ENCODE data around the gene NQO1. TPM values are rescaled to one million over a fixed set of nuclear protein-coding genes. Genes with fewer than 3 reads are reported as not detected.

NQO1 gene
- total and polyA plus RNA-seq, 2 of the 13 experiments (the other 11 are each of a cell fraction or from before 2014, with no cell fraction given), result 464 to 1,060 TPM

- TF ChIP-seq, protein P1, sequence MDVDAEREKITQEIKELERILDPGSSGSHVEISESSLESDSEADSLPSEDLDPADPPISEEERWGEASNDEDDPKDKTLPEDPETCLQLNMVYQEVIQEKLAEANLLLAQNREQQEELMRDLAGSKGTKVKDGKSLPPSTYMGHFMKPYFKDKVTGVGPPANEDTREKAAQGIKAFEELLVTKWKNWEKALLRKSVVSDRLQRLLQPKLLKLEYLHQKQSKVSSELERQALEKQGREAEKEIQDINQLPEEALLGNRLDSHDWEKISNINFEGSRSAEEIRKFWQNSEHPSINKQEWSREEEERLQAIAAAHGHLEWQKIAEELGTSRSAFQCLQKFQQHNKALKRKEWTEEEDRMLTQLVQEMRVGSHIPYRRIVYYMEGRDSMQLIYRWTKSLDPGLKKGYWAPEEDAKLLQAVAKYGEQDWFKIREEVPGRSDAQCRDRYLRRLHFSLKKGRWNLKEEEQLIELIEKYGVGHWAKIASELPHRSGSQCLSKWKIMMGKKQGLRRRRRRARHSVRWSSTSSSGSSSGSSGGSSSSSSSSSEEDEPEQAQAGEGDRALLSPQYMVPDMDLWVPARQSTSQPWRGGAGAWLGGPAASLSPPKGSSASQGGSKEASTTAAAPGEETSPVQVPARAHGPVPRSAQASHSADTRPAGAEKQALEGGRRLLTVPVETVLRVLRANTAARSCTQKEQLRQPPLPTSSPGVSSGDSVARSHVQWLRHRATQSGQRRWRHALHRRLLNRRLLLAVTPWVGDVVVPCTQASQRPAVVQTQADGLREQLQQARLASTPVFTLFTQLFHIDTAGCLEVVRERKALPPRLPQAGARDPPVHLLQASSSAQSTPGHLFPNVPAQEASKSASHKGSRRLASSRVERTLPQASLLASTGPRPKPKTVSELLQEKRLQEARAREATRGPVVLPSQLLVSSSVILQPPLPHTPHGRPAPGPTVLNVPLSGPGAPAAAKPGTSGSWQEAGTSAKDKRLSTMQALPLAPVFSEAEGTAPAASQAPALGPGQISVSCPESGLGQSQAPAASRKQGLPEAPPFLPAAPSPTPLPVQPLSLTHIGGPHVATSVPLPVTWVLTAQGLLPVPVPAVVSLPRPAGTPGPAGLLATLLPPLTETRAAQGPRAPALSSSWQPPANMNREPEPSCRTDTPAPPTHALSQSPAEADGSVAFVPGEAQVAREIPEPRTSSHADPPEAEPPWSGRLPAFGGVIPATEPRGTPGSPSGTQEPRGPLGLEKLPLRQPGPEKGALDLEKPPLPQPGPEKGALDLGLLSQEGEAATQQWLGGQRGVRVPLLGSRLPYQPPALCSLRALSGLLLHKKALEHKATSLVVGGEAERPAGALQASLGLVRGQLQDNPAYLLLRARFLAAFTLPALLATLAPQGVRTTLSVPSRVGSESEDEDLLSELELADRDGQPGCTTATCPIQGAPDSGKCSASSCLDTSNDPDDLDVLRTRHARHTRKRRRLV (CRISPR knock-in tag; IDR thresholded peaks at IDR 0.05), result peak; percentile 89
- 0 out of 2 replicates have a peak, but pooled peaks have one; percentile 37 for TF ChIP-seq NFIB (CRISPR knock-in tag; IDR thresholded peaks at IDR 0.05; ENCODE audit: borderline replicate concordance)
- no peak for TF ChIP-seq PCBP2 (optimal IDR thresholded peaks at IDR 0.05; ENCODE audit: low read depth, low read length, poor library complexity, severe bottlenecking)
- TF ChIP-seq HOMEZ (CRISPR knock-in tag; IDR thresholded peaks at IDR 0.05; ENCODE audit: low read depth), result peak; percentile 45; the same call in 1 of the 2 replicates
- peak; percentile 95 for TF ChIP-seq ZSCAN21 (CRISPR knock-in tag; IDR thresholded peaks at IDR 0.05; ENCODE audit: borderline replicate concordance)
- TF ChIP-seq, protein P2, sequence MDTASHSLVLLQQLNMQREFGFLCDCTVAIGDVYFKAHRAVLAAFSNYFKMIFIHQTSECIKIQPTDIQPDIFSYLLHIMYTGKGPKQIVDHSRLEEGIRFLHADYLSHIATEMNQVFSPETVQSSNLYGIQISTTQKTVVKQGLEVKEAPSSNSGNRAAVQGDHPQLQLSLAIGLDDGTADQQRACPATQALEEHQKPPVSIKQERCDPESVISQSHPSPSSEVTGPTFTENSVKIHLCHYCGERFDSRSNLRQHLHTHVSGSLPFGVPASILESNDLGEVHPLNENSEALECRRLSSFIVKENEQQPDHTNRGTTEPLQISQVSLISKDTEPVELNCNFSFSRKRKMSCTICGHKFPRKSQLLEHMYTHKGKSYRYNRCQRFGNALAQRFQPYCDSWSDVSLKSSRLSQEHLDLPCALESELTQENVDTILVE (CRISPR knock-in tag; IDR thresholded peaks at IDR 0.05), result peak; percentile 76; the same call in 1 of the 2 replicates
- no peak for TF ChIP-seq PRPF4 (IDR thresholded peaks at IDR 0.05; ENCODE audit: low read depth, low read length, poor library complexity, severe bottlenecking)
- TF ChIP-seq ZBTB21 (CRISPR knock-in tag; IDR thresholded peaks at IDR 0.05), result no peak
- TF ChIP-seq CENPX (CRISPR knock-in tag; IDR thresholded peaks at IDR 0.05), result no peak
- TF ChIP-seq ZNF441 (CRISPR knock-in tag; IDR thresholded peaks at IDR 0.05; ENCODE audit: borderline replicate concordance), result peak; percentile 56; the same call in 1 of the 2 replicates
- TF ChIP-seq, protein P3, sequence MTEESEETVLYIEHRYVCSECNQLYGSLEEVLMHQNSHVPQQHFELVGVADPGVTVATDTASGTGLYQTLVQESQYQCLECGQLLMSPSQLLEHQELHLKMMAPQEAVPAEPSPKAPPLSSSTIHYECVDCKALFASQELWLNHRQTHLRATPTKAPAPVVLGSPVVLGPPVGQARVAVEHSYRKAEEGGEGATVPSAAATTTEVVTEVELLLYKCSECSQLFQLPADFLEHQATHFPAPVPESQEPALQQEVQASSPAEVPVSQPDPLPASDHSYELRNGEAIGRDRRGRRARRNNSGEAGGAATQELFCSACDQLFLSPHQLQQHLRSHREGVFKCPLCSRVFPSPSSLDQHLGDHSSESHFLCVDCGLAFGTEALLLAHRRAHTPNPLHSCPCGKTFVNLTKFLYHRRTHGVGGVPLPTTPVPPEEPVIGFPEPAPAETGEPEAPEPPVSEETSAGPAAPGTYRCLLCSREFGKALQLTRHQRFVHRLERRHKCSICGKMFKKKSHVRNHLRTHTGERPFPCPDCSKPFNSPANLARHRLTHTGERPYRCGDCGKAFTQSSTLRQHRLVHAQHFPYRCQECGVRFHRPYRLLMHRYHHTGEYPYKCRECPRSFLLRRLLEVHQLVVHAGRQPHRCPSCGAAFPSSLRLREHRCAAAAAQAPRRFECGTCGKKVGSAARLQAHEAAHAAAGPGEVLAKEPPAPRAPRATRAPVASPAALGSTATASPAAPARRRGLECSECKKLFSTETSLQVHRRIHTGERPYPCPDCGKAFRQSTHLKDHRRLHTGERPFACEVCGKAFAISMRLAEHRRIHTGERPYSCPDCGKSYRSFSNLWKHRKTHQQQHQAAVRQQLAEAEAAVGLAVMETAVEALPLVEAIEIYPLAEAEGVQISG (CRISPR knock-in tag; IDR thresholded peaks at IDR 0.05), result peak; percentile 95
- peak; percentile 42; the same call in 1 of the 2 replicates for TF ChIP-seq HCFC1 (IDR thresholded peaks at IDR 0.05; ENCODE audit: low read depth, low read length)
- TF ChIP-seq, protein P4, sequence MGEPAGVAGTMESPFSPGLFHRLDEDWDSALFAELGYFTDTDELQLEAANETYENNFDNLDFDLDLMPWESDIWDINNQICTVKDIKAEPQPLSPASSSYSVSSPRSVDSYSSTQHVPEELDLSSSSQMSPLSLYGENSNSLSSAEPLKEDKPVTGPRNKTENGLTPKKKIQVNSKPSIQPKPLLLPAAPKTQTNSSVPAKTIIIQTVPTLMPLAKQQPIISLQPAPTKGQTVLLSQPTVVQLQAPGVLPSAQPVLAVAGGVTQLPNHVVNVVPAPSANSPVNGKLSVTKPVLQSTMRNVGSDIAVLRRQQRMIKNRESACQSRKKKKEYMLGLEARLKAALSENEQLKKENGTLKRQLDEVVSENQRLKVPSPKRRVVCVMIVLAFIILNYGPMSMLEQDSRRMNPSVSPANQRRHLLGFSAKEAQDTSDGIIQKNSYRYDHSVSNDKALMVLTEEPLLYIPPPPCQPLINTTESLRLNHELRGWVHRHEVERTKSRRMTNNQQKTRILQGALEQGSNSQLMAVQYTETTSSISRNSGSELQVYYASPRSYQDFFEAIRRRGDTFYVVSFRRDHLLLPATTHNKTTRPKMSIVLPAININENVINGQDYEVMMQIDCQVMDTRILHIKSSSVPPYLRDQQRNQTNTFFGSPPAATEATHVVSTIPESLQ (CRISPR knock-in tag; conservative IDR thresholded peaks at IDR 0.05), result 0 out of 2 replicates have a peak, but pooled peaks have one; percentile 28
- TF ChIP-seq, protein P5, sequence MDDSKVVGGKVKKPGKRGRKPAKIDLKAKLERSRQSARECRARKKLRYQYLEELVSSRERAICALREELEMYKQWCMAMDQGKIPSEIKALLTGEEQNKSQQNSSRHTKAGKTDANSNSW (CRISPR knock-in tag; IDR thresholded peaks at IDR 0.05; ENCODE audit: borderline replicate concordance), result peak; percentile 86; the same call in 1 of the 2 replicates
Measured at GRCh38 chr16:69754469-69755310, 28.3 kb upstream of the NQO1 start, which contains the start of gene NOB1 (continued).

Data from HepG2 (cell line).